Nephron progenitor cell (in vitro differentiated cells): ENCODE measurements around the gene ARID3B.

Experiments used
- DNase-seq: peaks from one replicate; pipeline ENCODE4 v3.0.0; 2021
- H3K27ac Mint-ChIP-seq: 2 replicates; pipeline ENCODE4 v1.8.0; 2021; ENCODE audit warnings: mild to moderate bottlenecking, moderate library complexity, mixed read lengths
- H3K27me3 Mint-ChIP-seq: 2 replicates; pipeline ENCODE4 v1.8.0; 2021; ENCODE audit warnings: mild to moderate bottlenecking, low read depth, mixed read lengths; ENCODE audit not compliant: poor library complexity
- H3K36me3 Mint-ChIP-seq: 2 replicates; pipeline ENCODE4 v1.8.0; 2021; ENCODE audit warnings: low read depth, mixed read lengths
- H3K4me1 Mint-ChIP-seq: 2 replicates; pipeline ENCODE4 v1.8.0; 2021; ENCODE audit warnings: mixed read lengths
- H3K4me3 Mint-ChIP-seq: 2 replicates; pipeline ENCODE4 v1.8.0; 2021; ENCODE audit warnings: mild to moderate bottlenecking, moderate library complexity, mixed read lengths
- H3K9me3 Mint-ChIP-seq: 2 replicates; pipeline ENCODE4 v1.8.0; 2021; ENCODE audit warnings: mild to moderate bottlenecking, moderate library complexity, mixed read lengths
- CTCF ChIP-seq: fragments of 200-600 bp; sonication (generic); IDR thresholded peaks from 2 replicates; pipeline ENCODE4 v1.5.0; 2021; ENCODE audit warnings: antibody characterized with exemption

The ARID3B gene

GRCh38 chr15:74616366-74616939 lies 75.4 kb downstream of the ARID3B start:
- no peak for TF ChIP-seq CTCF
- Mint-ChIP-seq H3K4me1 (peaks cover 49% of the 10 kb centered on the region), H3K4me3 (peak overlapping the region; percentile 91), H3K9me3 (no peaks in the 10 kb centered on the region), H3K27me3 (peaks cover 2% of the 10 kb centered on the region), H3K27ac (peak overlapping the region; percentile 93), H3K36me3 (peaks cover 19% of the 10 kb centered on the region)
- DNase-seq, result no peak

GRCh38 chr15:74616996-74617395 lies 76.0 kb downstream of the ARID3B start:
- H3K9me3 Mint-ChIP-seq, result no peaks in the 10 kb centered on the region
- peaks cover 54% of the 10 kb centered on the region for H3K4me1 Mint-ChIP-seq
- no peak for TF ChIP-seq CTCF
- H3K27ac Mint-ChIP-seq, result peak overlapping the region; percentile 93
- H3K4me3 Mint-ChIP-seq, result peak overlapping the region; percentile 91
- peaks cover 6% of the 10 kb centered on the region for H3K27me3 Mint-ChIP-seq
- no peak for DNase-seq
- peaks cover 24% of the 10 kb centered on the region for H3K36me3 Mint-ChIP-seq

- Mint-ChIP-seq H3K4me3 (no peak overlapping the region), H3K36me3 (peaks cover 40% of the 10 kb centered on the region), H3K27ac (peak overlapping the region; percentile 77), H3K4me1 (peaks cover 45% of the 10 kb centered on the region), H3K9me3 (no peaks in the 10 kb centered on the region), H3K27me3 (peaks cover 6% of the 10 kb centered on the region)
- no peak for TF ChIP-seq CTCF
- DNase-seq, result no peak
These were observed 78.0 kb downstream of the ARID3B start for GRCh38 chr15:74618841-74619596.

GRCh38 chr15:74619916-74620635 lies 79.1 kb downstream of the ARID3B start:
- Mint-ChIP-seq H3K4me1 (peaks cover 42% of the 10 kb centered on the region), H3K27me3 (peaks cover 6% of the 10 kb centered on the region), H3K4me3 (no peak overlapping the region), H3K27ac (no peak overlapping the region), H3K36me3 (peaks cover 48% of the 10 kb centered on the region), H3K9me3 (no peaks in the 10 kb centered on the region)
- TF ChIP-seq CTCF, result no peak
- no peak for DNase-seq

- peak; percentile 71 for TF ChIP-seq CTCF
- peak overlapping the region; percentile 70 for H3K27ac Mint-ChIP-seq
- H3K27me3 Mint-ChIP-seq, result peaks cover 6% of the 10 kb centered on the region
- DNase-seq, result peak; percentile 68
- no peaks in the 10 kb centered on the region for H3K9me3 Mint-ChIP-seq
- H3K4me1 Mint-ChIP-seq, result peaks cover 42% of the 10 kb centered on the region
- H3K4me3 Mint-ChIP-seq, result no peak overlapping the region
- H3K36me3 Mint-ChIP-seq, result peaks cover 52% of the 10 kb centered on the region
These were observed 79.9 kb downstream of the ARID3B start for GRCh38 chr15:74620636-74621545.
